Measurements from ENCODE around the gene IL1RL1. TPM values are rescaled to one million over a fixed set of nuclear protein-coding genes. Genes with fewer than 3 reads are reported as not detected.

Gene IL1RL1
- total and polyA plus RNA-seq, 2 experiments from 2014 or later = not detected

- Histone ChIP-seq H3K9me3 (ENCODE audit: low read depth) (no peaks in the 10 kb centered on the region), H3K27ac (no peak overlapping the region), H3K36me3 (no peaks in the 10 kb centered on the region), H3K4me3 (no peak overlapping the region), H3K27me3 (no peaks in the 10 kb centered on the region), H3K4me1 (ENCODE audit: low read depth) (peaks cover 5% of the 10 kb centered on the region)
- DNase-seq (ENCODE audit: low read depth in 1 of 2, low spot score in 1 of 2) = no peak
- no peak for TF ChIP-seq CTCF (IDR thresholded peaks at IDR 0.05; ENCODE audit: low read depth, low read length)
Observed at GRCh38 chr2:102396012-102396411, 84.6 kb downstream of the IL1RL1 start.

GRCh38 chr2:102397209-102397608 is 85.8 kb downstream of the IL1RL1 start:
- no peak for TF ChIP-seq CTCF (IDR thresholded peaks at IDR 0.05; ENCODE audit: low read depth, low read length)
- Histone ChIP-seq H3K9me3 (ENCODE audit: low read depth) (no peaks in the 10 kb centered on the region), H3K36me3 (no peaks in the 10 kb centered on the region), H3K27me3 (no peaks in the 10 kb centered on the region), H3K27ac (peak overlapping the region; percentile 42), H3K4me1 (ENCODE audit: low read depth) (peaks cover 5% of the 10 kb centered on the region), H3K4me3 (no peak overlapping the region)
- peak in 1 of 2 donors; percentile 57 for DNase-seq (ENCODE audit: low read depth in 1 of 2, low spot score in 1 of 2)

- no peak for TF ChIP-seq CTCF (IDR thresholded peaks at IDR 0.05; ENCODE audit: low read depth, low read length)
- no peak for DNase-seq (ENCODE audit: low read depth in 1 of 2, low spot score in 1 of 2)
Observed at GRCh38 chr2:102399499-102400141, 88.3 kb downstream of the IL1RL1 start.

GRCh38 chr2:102401456-102401855 is 90.1 kb downstream of the IL1RL1 start:
- peak in 1 of 2 donors; percentile 11 for DNase-seq (ENCODE audit: low read depth in 1 of 2, low spot score in 1 of 2)
- Histone ChIP-seq H3K36me3 (no peaks in the 10 kb centered on the region), H3K27ac (no peak overlapping the region), H3K9me3 (ENCODE audit: low read depth) (no peaks in the 10 kb centered on the region), H3K27me3 (no peaks in the 10 kb centered on the region), H3K4me1 (ENCODE audit: low read depth) (peaks cover 5% of the 10 kb centered on the region), H3K4me3 (no peak overlapping the region)
- no peak for TF ChIP-seq CTCF (IDR thresholded peaks at IDR 0.05; ENCODE audit: low read depth, low read length)

More at GRCh38 chr2:102399499-102400141, 88.3 kb downstream of the IL1RL1 start:
- H3K4me1 ChIP-seq (ENCODE audit: low read depth) = peaks cover 5% of the 10 kb centered on the region
- H3K36me3 ChIP-seq = no peaks in the 10 kb centered on the region
- H3K27ac ChIP-seq = no peak overlapping the region
- H3K9me3 ChIP-seq (ENCODE audit: low read depth) = no peaks in the 10 kb centered on the region
- H3K4me3 ChIP-seq = no peak overlapping the region
- H3K27me3 ChIP-seq = no peaks in the 10 kb centered on the region

Other genes starting within 250 kb of the IL1RL1 start
- gene IL1R1, start 168.8 kb upstream of the IL1RL1 start, total RNA-seq = 0.18 and 0.21 TPM in 2 replicates
- 1.4 TPM in 1 of 2 replicates, not detected in the other for gene IL1R1, start 168.8 kb upstream of the IL1RL1 start, polyA plus RNA-seq
- not detected in 2 replicates for gene IL1RL2, start 124.5 kb upstream of the IL1RL1 start, total RNA-seq
- gene IL1RL2, start 124.5 kb upstream of the IL1RL1 start, polyA plus RNA-seq = not detected in 2 replicates
- 0.07 and 0.12 TPM in 2 replicates for gene IL18R1, start 44.2 kb downstream of the IL1RL1 start, total RNA-seq
- 0.04 and 0.47 TPM in 2 replicates for gene IL18R1, start 44.2 kb downstream of the IL1RL1 start, polyA plus RNA-seq
- 0.09 TPM in 1 of 2 replicates, not detected in the other for gene IL18RAP, start 111.6 kb downstream of the IL1RL1 start, total RNA-seq
- 0.61 TPM in 1 of 2 replicates, not detected in the other for gene IL18RAP, start 111.6 kb downstream of the IL1RL1 start, polyA plus RNA-seq
- gene SLC9A4, start 161.7 kb downstream of the IL1RL1 start, total RNA-seq = not detected in 2 replicates
- 0.17 and 0.29 TPM in 2 replicates for gene SLC9A4, start 161.7 kb downstream of the IL1RL1 start, polyA plus RNA-seq